Stomach (tissue), 9 donors: ENCODE measurements around the gene SPDEF. TPM values are rescaled to one million over a fixed set of nuclear protein-coding genes. Genes with fewer than 3 reads are reported as not detected.

Source experiments
- DNase-seq, 2 donors: peaks; one replicate each; pipeline versions ENCODE4 v3.0.0 to v3.0.0-alpha.2; 2013 to 2019
- H3K27ac ChIP-seq, 5 donors: fragments of 200-600 bp in 4 of 5; sonication (generic) in 4 of 5; one replicate each; pipeline ENCODE4 v1.5.1; 2013 to 2019; ENCODE audit warnings: mild to moderate bottlenecking in 1 of 5, moderate library complexity in 1 of 5
- H3K27me3 ChIP-seq, 3 donors: fragments of 200-600 bp; sonication (generic); one replicate each; pipeline ENCODE4 v1.5.1; 2017 to 2019; ENCODE audit warnings: mixed run types in 1 of 3
- H3K36me3 ChIP-seq, 4 donors: fragments of 200-600 bp; sonication (generic); 1 replicate in 3 of 4; 2 replicates in 1 of 4; pipeline ENCODE4 v1.5.1; 2016 to 2019
- H3K4me1 ChIP-seq, 4 donors: fragments of 200-600 bp; sonication (generic); one replicate each; pipeline ENCODE4 v1.5.1; 2016 to 2019
- H3K4me3 ChIP-seq, 4 donors: fragments of 200-600 bp; sonication (generic) in 3 of 4; one replicate each; pipeline ENCODE4 v1.5.1; 2016 to 2019; ENCODE audit warnings: mild to moderate bottlenecking in 1 of 4
- H3K9me3 ChIP-seq, 4 donors: fragments of 200-600 bp; sonication (generic); one replicate each; pipeline ENCODE4 v1.5.1; 2016 to 2019
- EP300 ChIP-seq: sonication (generic); formaldehyde crosslinking; IDR thresholded peaks from one replicate; pipeline ENCODE4 v1.6.1; 2017; ENCODE audit warnings: antibody characterized with exemption
- POLR2A ChIP-seq, 4 donors: fragments of 450-650 bp; IDR thresholded peaks; one replicate each; pipeline ENCODE4 v1.6.1; 2016; ENCODE audit warnings: antibody characterized with exemption in 4 of 4, control low read depth in 2 of 4, mild to moderate bottlenecking in 1 of 4, moderate library complexity in 1 of 4
- POLR2AphosphoS5 ChIP-seq, 3 donors: sonication (generic); formaldehyde crosslinking; IDR thresholded peaks; one replicate each; pipeline ENCODE4 v1.6.1; 2016; ENCODE audit warnings: antibody characterized with exemption in 3 of 3
- WGBS, 5 donors: extraction: QIAGEN DNeasy Blood & Tissue Kit in 3 of 5; methylation state at CpG; one replicate each; pipeline versions ENCODE4 v1.1.5 to v1.1.7; 2013 to 2018; 5-methylcytosine and 5-hydroxymethylcytosine counted together
- intact Hi-C: fragments of 100-400 bp; cut with DNase I; formaldehyde crosslinking; loops from one replicate; pipeline ENCODE4 v1.15.1; 2023; ENCODE audit warnings: low total_unique reads
- polyA plus RNA-seq, 3 donors: library from polyadenylated mRNA; stranded (reverse); fragments of 200-250 nt; gene quantifications; one replicate each; pipeline ENCODE4 v1.2.3, GENCODE V29; 2013
- total RNA-seq, 5 donors: library from RNA; depleted of rRNA; stranded (reverse); fragments of >200 nt; gene quantifications; one replicate each; pipeline versions ENCODE4 v1.1.0 to v1.2.3, GENCODE V29; 2014 to 2016
- TF ChIP-seq, protein P1 (sequence below), 7 experiments: fragments of 450-650 bp in 4 of 7; fragments of 200-600 bp in 3 of 7; sonication (generic) in 3 of 7; IDR thresholded peaks; one replicate each; pipeline ENCODE4 v1.5.1; 2016 to 2019; ENCODE audit warnings: antibody characterized with exemption in 7 of 7, control low read depth in 2 of 7, mild to moderate bottlenecking in 1 of 7
- donor health status: healthy with polysubstance abuse.
- donor health status: Bipolar disorder and iron deficiency.
- donor health status: healthy.

SPDEF gene
- total and polyA plus RNA-seq, 8 donors = 2.2 to 129 (median 31.4) TPM

DNA sequence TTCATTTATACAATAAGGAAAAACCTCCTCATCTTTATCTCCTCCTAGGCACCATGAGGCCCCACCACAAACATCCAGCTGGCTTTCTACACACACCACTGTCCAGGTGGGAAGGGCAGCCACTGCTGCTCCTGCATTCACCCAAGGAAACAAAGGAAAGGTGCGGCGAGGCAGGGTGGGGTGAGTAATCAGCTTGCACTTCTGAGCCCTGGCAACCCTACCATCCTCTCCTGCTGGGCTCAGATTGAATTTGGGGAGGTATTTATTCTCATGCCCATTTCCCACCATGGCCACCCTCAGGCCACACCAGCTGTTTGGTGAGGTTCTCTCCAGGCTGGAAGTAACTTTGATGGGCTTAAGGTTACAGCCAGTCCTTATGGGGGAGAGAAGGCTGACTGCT is 31.2 kb upstream of the SPDEF start:
- WGBS, 5 donors = 31 to 71% (median 57%) methylated on average over 2 of the region's 2 CpGs
- no peak for TF ChIP-seq POLR2A (IDR thresholded peaks at IDR 0.05)
- TF ChIP-seq POLR2AphosphoS5 (IDR thresholded peaks at IDR 0.05) = no peak
- TF ChIP-seq, protein P1, sequence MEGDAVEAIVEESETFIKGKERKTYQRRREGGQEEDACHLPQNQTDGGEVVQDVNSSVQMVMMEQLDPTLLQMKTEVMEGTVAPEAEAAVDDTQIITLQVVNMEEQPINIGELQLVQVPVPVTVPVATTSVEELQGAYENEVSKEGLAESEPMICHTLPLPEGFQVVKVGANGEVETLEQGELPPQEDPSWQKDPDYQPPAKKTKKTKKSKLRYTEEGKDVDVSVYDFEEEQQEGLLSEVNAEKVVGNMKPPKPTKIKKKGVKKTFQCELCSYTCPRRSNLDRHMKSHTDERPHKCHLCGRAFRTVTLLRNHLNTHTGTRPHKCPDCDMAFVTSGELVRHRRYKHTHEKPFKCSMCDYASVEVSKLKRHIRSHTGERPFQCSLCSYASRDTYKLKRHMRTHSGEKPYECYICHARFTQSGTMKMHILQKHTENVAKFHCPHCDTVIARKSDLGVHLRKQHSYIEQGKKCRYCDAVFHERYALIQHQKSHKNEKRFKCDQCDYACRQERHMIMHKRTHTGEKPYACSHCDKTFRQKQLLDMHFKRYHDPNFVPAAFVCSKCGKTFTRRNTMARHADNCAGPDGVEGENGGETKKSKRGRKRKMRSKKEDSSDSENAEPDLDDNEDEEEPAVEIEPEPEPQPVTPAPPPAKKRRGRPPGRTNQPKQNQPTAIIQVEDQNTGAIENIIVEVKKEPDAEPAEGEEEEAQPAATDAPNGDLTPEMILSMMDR (IDR thresholded peaks at IDR 0.05) = no peak
- no peak for TF ChIP-seq EP300
- peaks cover 21 to 47% (median 37%) of the 10 kb centered on the region in 4 donors for H3K36me3 ChIP-seq
- intact Hi-C loops = no loop called here
- H3K4me1 ChIP-seq = peaks cover 12 to 36% (median 26%) of the 10 kb centered on the region in 4 donors
- H3K27me3 ChIP-seq = no peaks in the 10 kb centered on the region
- no peak for DNase-seq
- no peak overlapping the region for H3K4me3 ChIP-seq
- H3K27ac ChIP-seq = no peak overlapping the region
- no peaks in the 10 kb centered on the region for H3K9me3 ChIP-seq

DNA sequence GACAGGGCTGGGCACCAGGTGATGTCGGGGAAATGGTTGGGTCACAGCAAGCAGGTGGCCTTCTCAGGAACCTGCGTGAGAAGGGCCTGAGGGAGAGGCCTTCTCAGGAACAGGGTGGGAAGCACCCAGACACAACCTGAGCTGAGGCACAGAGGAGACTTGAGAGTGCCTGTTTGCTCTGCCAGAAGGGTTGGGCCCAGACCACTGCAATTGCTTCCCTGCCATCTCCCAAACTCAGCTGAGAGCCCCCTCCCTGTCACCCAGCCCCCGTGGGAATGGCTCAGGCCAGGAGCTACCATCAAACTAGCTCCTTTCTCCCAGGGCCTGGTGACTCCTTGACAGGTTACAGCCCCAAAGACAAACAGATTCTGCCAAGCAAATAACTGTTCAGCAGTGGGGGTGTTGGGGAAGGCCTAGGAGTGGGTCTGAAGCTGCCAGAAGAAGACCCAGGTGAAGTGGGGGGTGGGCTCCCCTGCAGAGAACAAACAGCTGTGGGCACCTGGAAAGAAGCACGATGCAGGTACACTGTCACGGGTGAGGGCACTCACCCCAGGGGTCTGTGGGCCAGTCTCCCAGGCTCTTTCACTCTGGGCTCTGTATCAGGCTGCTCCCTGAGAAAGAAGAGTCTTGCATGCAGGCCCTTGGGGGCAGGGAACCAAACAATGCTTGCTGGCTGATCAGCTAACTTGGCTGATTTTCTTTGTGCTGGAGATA is 30.4 kb upstream of the SPDEF start:
- Histone ChIP-seq H3K27ac (no peak overlapping the region), H3K36me3 (peaks cover 21 to 52% (median 37%) of the 10 kb centered on the region in 4 donors), H3K4me1 (peaks cover 12 to 32% (median 24%) of the 10 kb centered on the region in 4 donors), H3K4me3 (no peak overlapping the region), H3K9me3 (no peaks in the 10 kb centered on the region), H3K27me3 (no peaks in the 10 kb centered on the region)
- 47 to 73% (median 63%) methylated on average over 3 to 5 of the region's 5 CpGs for WGBS, 5 donors
- TF ChIP-seq EP300 (no peak), POLR2A (IDR thresholded peaks at IDR 0.05) (no peak), POLR2AphosphoS5 (IDR thresholded peaks at IDR 0.05) (no peak)
- TF ChIP-seq, protein P1 (IDR thresholded peaks at IDR 0.05) = no peak
- intact Hi-C loops = no loop called here
- DNase-seq = no peak

GRCh38 chr6:34585512-34586061 is 29.5 kb upstream of the SPDEF start:
- no peaks in the 10 kb centered on the region for H3K9me3 ChIP-seq
- H3K4me3 ChIP-seq = no peak overlapping the region
- peaks cover 21 to 52% (median 37%) of the 10 kb centered on the region in 4 donors for H3K36me3 ChIP-seq
- 24 to 43% (median 26%) methylated on average over 4 of the region's 4 CpGs for WGBS, 5 donors
- no peaks in the 10 kb centered on the region for H3K27me3 ChIP-seq
- intact Hi-C loops = no loop called here
- TF ChIP-seq POLR2AphosphoS5 (IDR thresholded peaks at IDR 0.05) (peak in 1 of 3 donors; percentile 59), EP300 (no peak)
- H3K27ac ChIP-seq = peak overlapping the region in 1 of 5 donors; percentile 29
- peaks cover 12 to 32% (median 24%) of the 10 kb centered on the region in 4 donors for H3K4me1 ChIP-seq
- no peak for DNase-seq

GRCh38 chr6:34585108-34585507 is 29.0 kb upstream of the SPDEF start:
- DNase-seq = no peak
- intact Hi-C loops = no loop called here

More at GRCh38 chr6:34585108-34585507, 29.0 kb upstream of the SPDEF start:
- Histone ChIP-seq H3K27ac (peak overlapping the region in 1 of 5 donors; percentile 29), H3K4me3 (no peak overlapping the region), H3K4me1 (peaks cover 12 to 32% (median 24%) of the 10 kb centered on the region in 4 donors), H3K27me3 (no peaks in the 10 kb centered on the region), H3K9me3 (no peaks in the 10 kb centered on the region), H3K36me3 (peaks cover 21 to 49% (median 35%) of the 10 kb centered on the region in 4 donors)
- no peak for TF ChIP-seq POLR2A (IDR thresholded peaks at IDR 0.05)
- TF ChIP-seq, protein P1 (IDR thresholded peaks at IDR 0.05) = no peak
- WGBS, 5 donors = 63 to 78% (median 65%) methylated on average over 2 of the region's 2 CpGs
